ENCODE data around the gene UNG. TPM values are rescaled to one million over a fixed set of nuclear protein-coding genes. Genes with fewer than 3 reads are reported as not detected.

Gene UNG
- total and polyA plus RNA-seq, 2 of the 8 experiments (the other 6 are each of a cell fraction or from before 2014, with no cell fraction given): 71.6 to 163 TPM

DNA sequence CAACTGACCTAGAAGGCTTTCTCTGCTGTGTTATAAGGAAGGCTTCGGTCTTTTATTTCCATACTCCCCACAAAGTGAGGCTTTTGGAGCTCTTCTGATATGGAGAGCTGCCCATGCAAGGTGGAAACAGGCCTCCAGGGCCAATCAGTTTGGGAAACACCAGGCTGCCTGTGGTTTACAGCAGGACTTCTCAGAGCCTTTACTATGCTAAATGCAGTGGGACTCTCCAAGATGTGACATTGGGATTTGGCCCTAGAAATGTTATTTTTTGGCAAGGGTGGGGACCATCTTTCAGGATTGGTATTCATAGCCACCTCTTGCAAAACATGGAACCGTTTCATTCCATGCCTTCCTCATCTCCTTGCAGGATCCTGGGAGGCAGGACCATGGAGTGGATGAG is 22.7 kb downstream of the UNG start (continued):
- TF ChIP-seq SUZ12 (IDR thresholded peaks at IDR 0.05; ENCODE audit: low read length): no peak
- no peak for TF ChIP-seq RNF2 (IDR thresholded peaks at IDR 0.05; ENCODE audit: borderline replicate concordance, low read depth, low read length, missing control alignments, poor library complexity, severe bottlenecking)
- TF ChIP-seq GABPA (IDR thresholded peaks at IDR 0.05; ENCODE audit: borderline replicate concordance, insufficient read depth, low read length): no peak
- TF ChIP-seq, protein P1, sequence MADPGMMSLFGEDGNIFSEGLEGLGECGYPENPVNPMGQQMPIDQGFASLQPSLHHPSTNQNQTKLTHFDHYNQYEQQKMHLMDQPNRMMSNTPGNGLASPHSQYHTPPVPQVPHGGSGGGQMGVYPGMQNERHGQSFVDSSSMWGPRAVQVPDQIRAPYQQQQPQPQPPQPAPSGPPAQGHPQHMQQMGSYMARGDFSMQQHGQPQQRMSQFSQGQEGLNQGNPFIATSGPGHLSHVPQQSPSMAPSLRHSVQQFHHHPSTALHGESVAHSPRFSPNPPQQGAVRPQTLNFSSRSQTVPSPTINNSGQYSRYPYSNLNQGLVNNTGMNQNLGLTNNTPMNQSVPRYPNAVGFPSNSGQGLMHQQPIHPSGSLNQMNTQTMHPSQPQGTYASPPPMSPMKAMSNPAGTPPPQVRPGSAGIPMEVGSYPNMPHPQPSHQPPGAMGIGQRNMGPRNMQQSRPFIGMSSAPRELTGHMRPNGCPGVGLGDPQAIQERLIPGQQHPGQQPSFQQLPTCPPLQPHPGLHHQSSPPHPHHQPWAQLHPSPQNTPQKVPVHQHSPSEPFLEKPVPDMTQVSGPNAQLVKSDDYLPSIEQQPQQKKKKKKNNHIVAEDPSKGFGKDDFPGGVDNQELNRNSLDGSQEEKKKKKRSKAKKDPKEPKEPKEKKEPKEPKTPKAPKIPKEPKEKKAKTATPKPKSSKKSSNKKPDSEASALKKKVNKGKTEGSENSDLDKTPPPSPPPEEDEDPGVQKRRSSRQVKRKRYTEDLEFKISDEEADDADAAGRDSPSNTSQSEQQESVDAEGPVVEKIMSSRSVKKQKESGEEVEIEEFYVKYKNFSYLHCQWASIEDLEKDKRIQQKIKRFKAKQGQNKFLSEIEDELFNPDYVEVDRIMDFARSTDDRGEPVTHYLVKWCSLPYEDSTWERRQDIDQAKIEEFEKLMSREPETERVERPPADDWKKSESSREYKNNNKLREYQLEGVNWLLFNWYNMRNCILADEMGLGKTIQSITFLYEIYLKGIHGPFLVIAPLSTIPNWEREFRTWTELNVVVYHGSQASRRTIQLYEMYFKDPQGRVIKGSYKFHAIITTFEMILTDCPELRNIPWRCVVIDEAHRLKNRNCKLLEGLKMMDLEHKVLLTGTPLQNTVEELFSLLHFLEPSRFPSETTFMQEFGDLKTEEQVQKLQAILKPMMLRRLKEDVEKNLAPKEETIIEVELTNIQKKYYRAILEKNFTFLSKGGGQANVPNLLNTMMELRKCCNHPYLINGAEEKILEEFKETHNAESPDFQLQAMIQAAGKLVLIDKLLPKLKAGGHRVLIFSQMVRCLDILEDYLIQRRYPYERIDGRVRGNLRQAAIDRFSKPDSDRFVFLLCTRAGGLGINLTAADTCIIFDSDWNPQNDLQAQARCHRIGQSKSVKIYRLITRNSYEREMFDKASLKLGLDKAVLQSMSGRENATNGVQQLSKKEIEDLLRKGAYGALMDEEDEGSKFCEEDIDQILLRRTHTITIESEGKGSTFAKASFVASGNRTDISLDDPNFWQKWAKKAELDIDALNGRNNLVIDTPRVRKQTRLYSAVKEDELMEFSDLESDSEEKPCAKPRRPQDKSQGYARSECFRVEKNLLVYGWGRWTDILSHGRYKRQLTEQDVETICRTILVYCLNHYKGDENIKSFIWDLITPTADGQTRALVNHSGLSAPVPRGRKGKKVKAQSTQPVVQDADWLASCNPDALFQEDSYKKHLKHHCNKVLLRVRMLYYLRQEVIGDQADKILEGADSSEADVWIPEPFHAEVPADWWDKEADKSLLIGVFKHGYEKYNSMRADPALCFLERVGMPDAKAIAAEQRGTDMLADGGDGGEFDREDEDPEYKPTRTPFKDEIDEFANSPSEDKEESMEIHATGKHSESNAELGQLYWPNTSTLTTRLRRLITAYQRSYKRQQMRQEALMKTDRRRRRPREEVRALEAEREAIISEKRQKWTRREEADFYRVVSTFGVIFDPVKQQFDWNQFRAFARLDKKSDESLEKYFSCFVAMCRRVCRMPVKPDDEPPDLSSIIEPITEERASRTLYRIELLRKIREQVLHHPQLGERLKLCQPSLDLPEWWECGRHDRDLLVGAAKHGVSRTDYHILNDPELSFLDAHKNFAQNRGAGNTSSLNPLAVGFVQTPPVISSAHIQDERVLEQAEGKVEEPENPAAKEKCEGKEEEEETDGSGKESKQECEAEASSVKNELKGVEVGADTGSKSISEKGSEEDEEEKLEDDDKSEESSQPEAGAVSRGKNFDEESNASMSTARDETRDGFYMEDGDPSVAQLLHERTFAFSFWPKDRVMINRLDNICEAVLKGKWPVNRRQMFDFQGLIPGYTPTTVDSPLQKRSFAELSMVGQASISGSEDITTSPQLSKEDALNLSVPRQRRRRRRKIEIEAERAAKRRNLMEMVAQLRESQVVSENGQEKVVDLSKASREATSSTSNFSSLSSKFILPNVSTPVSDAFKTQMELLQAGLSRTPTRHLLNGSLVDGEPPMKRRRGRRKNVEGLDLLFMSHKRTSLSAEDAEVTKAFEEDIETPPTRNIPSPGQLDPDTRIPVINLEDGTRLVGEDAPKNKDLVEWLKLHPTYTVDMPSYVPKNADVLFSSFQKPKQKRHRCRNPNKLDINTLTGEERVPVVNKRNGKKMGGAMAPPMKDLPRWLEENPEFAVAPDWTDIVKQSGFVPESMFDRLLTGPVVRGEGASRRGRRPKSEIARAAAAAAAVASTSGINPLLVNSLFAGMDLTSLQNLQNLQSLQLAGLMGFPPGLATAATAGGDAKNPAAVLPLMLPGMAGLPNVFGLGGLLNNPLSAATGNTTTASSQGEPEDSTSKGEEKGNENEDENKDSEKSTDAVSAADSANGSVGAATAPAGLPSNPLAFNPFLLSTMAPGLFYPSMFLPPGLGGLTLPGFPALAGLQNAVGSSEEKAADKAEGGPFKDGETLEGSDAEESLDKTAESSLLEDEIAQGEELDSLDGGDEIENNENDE (IDR thresholded peaks at IDR 0.05; ENCODE audit: insufficient replicate concordance, low read length): no peak
